ENCODE results near the gene EXOC6B. TPM values are rescaled to one million over a fixed set of nuclear protein-coding genes. Genes with fewer than 3 reads are reported as not detected.

EXOC6B gene
- total and polyA plus RNA-seq, 9 of the 15 experiments (the other 6 are each of a cell fraction or from before 2014, with no cell fraction given) = 0.28 to 4.2 (median 2.0) TPM

- TF ChIP-seq CTCF (IDR thresholded peaks at IDR 0.05 in 2 of 3, conservative IDR thresholded peaks at IDR 0.05 in 1 of 3; ENCODE audit: insufficient read depth in 2 of 3, low read depth in 1 of 3, low read length in 3 of 3) (peak; percentile 82 to 87 (median 83)), ZEB2 (IDR thresholded peaks at IDR 0.05) (no peak), STAG1 (CRISPR knock-in tag; IDR thresholded peaks at IDR 0.05; ENCODE audit: borderline replicate concordance) (peak; percentile 58; the same call in 1 of the 2 replicates), RAD21 (CRISPR knock-in tag; conservative IDR thresholded peaks at IDR 0.05 in 1 of 2, IDR thresholded peaks at IDR 0.05 in 1 of 2) (peak; percentile 92 to 94), DNMT1 (IDR thresholded peaks at IDR 0.05) (no peak), PRPF4 (IDR thresholded peaks at IDR 0.05; ENCODE audit: insufficient read depth, low read depth, low read length, poor library complexity, severe bottlenecking) (no peak), ZNF175 (CRISPR knock-in tag; IDR thresholded peaks at IDR 0.05; ENCODE audit: low read depth) (no peak)
These were observed 675.5 kb downstream of the EXOC6B start (continued) for GRCh38 chr2:72150157-72150860.

Measured in K562 (cell line).